Astrocyte (in vitro differentiated cells and primary cell): ENCODE measurements around the gene DCT. TPM values are rescaled to one million over a fixed set of nuclear protein-coding genes. Genes with fewer than 3 reads are reported as not detected.
A peak's percentile ranks its signal among the peaks of the same experiment; 100 is the strongest.

Source experiments
- DNase-seq: peaks from one replicate; pipeline ENCODE4 v3.0.0-alpha.2; 2010; ENCODE audit warnings: low read depth
- FAIRE-seq: peaks from 2 replicates; lab custom pipeline; 2011; peaks lifted over from hg19 to GRCh38; lab: Jason Lieb, UNC
- H2AFZ ChIP-seq: 2 replicates; pipeline ENCODE4 v1.6.0; 2012; ENCODE audit warnings: low read depth, low read length, inconsistent platforms
- H3K27ac ChIP-seq: 2 replicates; pipeline ENCODE4 v1.5.1; 2011; ENCODE audit warnings: low read depth, low read length, inconsistent platforms
- H3K27me3 ChIP-seq: 2 replicates; pipeline ENCODE4 v1.6.0; 2011; ENCODE audit warnings: low read length, inconsistent platforms; ENCODE audit not compliant: insufficient read depth
- H3K36me3 ChIP-seq: 2 replicates; pipeline ENCODE4 v1.5.1; 2011; ENCODE audit warnings: low read length, inconsistent platforms; ENCODE audit not compliant: insufficient read depth
- H3K4me1 ChIP-seq: 2 replicates; pipeline ENCODE4 v1.5.1; 2011; ENCODE audit warnings: low read length, inconsistent platforms; ENCODE audit not compliant: insufficient read depth
- H3K4me2 ChIP-seq: 2 replicates; pipeline ENCODE4 v1.6.0; 2012; ENCODE audit warnings: low read length, inconsistent platforms
- H3K4me3 ChIP-seq: 2 replicates; pipeline ENCODE4 v1.5.1; 2011; ENCODE audit warnings: low read depth, mild to moderate bottlenecking, low read length, inconsistent platforms; ENCODE audit not compliant: insufficient read depth
- H3K79me2 ChIP-seq: 2 replicates; pipeline ENCODE4 v1.6.0; 2012; ENCODE audit warnings: mild to moderate bottlenecking, low read length, inconsistent platforms; ENCODE audit not compliant: insufficient read depth
- H3K9ac ChIP-seq: 2 replicates; pipeline ENCODE4 v1.6.0; 2012; ENCODE audit warnings: mild to moderate bottlenecking, low read length, inconsistent platforms
- H3K9me3 ChIP-seq: 2 replicates; pipeline ENCODE4 v1.5.1; 2012; ENCODE audit warnings: low read depth, mild to moderate bottlenecking, low read length, inconsistent platforms; ENCODE audit not compliant: insufficient read depth
- H4K20me1 ChIP-seq: 2 replicates; pipeline ENCODE4 v1.6.0; 2012; ENCODE audit warnings: low read length, inconsistent platforms; ENCODE audit not compliant: insufficient read depth
- H3K27ac Mint-ChIP-seq: one replicate; pipeline ENCODE4 v1.8.0; 2021; ENCODE audit warnings: mild to moderate bottlenecking, mixed read lengths; ENCODE audit not compliant: unreplicated experiment
- H3K27me3 Mint-ChIP-seq: one replicate; pipeline ENCODE4 v1.8.0; 2021; ENCODE audit warnings: low read depth, mixed read lengths; ENCODE audit not compliant: unreplicated experiment
- H3K36me3 Mint-ChIP-seq: one replicate; pipeline ENCODE4 v1.8.0; 2021; ENCODE audit warnings: low read depth, mixed read lengths; ENCODE audit not compliant: unreplicated experiment
- H3K4me1 Mint-ChIP-seq: one replicate; pipeline ENCODE4 v1.8.0; 2021; ENCODE audit warnings: low read depth, mixed read lengths; ENCODE audit not compliant: unreplicated experiment
- H3K4me3 Mint-ChIP-seq: one replicate; pipeline ENCODE4 v1.8.0; 2021; ENCODE audit warnings: mild to moderate bottlenecking, moderate library complexity, mixed read lengths; ENCODE audit not compliant: unreplicated experiment
- H3K9me3 Mint-ChIP-seq: one replicate; pipeline ENCODE4 v1.8.0; 2021; ENCODE audit warnings: mild to moderate bottlenecking, mixed read lengths; ENCODE audit not compliant: unreplicated experiment
- CTCF ChIP-seq: IDR thresholded peaks from 2 replicates; pipeline ENCODE4 v1.5.1; 2011; ENCODE audit warnings: low read depth, mild to moderate bottlenecking, inconsistent platforms, low read length, moderate library complexity; ENCODE audit not compliant: insufficient read depth
- EZH2 ChIP-seq: IDR thresholded peaks from 2 replicates; pipeline ENCODE4 v1.6.1; 2012; ENCODE audit warnings: mild to moderate bottlenecking, low read length, inconsistent platforms; ENCODE audit not compliant: insufficient read depth
- total RNA-seq: library from RNA; stranded (reverse); gene quantifications from 2 replicates; pipeline ENCODE4 v1.2.1, GENCODE V29; 2021

DCT gene
- total RNA-seq, 1 donor from 2014 or later, result 0.05 TPM

GRCh38 chr13:94419925-94420305 is 59.6 kb downstream of the DCT start:
- H3K36me3 ChIP-seq, result no peaks in the 10 kb centered on the region
- DNase-seq, result no peak
- H3K27ac Mint-ChIP-seq, result no peak overlapping the region
- H3K4me2 ChIP-seq, result no peak overlapping the region
- FAIRE-seq, result no peak
- H3K36me3 Mint-ChIP-seq, result peaks cover 1% of the 10 kb centered on the region
- H2AFZ ChIP-seq, result no peak overlapping the region
- H3K27me3 Mint-ChIP-seq, result no peaks in the 10 kb centered on the region
- H3K9me3 ChIP-seq, result no peaks in the 10 kb centered on the region
- no peaks in the 10 kb centered on the region for H3K4me1 Mint-ChIP-seq
- H4K20me1 ChIP-seq, result no peaks in the 10 kb centered on the region
- no peaks in the 10 kb centered on the region for H3K4me1 ChIP-seq
- no peak overlapping the region for H3K4me3 Mint-ChIP-seq
- peaks cover 9% of the 10 kb centered on the region for H3K9me3 Mint-ChIP-seq
- no peaks in the 10 kb centered on the region for H3K27me3 ChIP-seq
- H3K9ac ChIP-seq, result no peak overlapping the region
- H3K79me2 ChIP-seq, result no peaks in the 10 kb centered on the region
- H3K27ac ChIP-seq, result no peak overlapping the region
- H3K4me3 ChIP-seq, result no peak overlapping the region
- TF ChIP-seq CTCF (no peak), EZH2 (no peak)

GRCh38 chr13:94419304-94419924 is 60.1 kb downstream of the DCT start:
- peaks cover 9% of the 10 kb centered on the region for H3K9me3 Mint-ChIP-seq
- FAIRE-seq (no peak), DNase-seq (peak; percentile 65)
- H3K27me3 Mint-ChIP-seq, result no peaks in the 10 kb centered on the region
- no peaks in the 10 kb centered on the region for H3K4me1 Mint-ChIP-seq
- Histone ChIP-seq H3K4me2 (no peak overlapping the region), H3K36me3 (no peaks in the 10 kb centered on the region), H3K4me1 (no peaks in the 10 kb centered on the region), H3K27me3 (no peaks in the 10 kb centered on the region), H3K4me3 (no peak overlapping the region), H3K27ac (no peak overlapping the region), H2AFZ (no peak overlapping the region), H3K9me3 (no peaks in the 10 kb centered on the region), H3K79me2 (no peaks in the 10 kb centered on the region), H3K9ac (no peak overlapping the region), H4K20me1 (no peaks in the 10 kb centered on the region)
- H3K27ac Mint-ChIP-seq, result no peak overlapping the region
- TF ChIP-seq CTCF, result no peak
- no peak for TF ChIP-seq EZH2
- no peak overlapping the region for H3K4me3 Mint-ChIP-seq
- peaks cover 1% of the 10 kb centered on the region for H3K36me3 Mint-ChIP-seq

GRCh38 chr13:94417294-94417693 is 62.2 kb downstream of the DCT start:
- no peaks in the 10 kb centered on the region for H3K36me3 Mint-ChIP-seq
- no peak for FAIRE-seq
- H3K27ac Mint-ChIP-seq, result no peak overlapping the region
- Histone ChIP-seq H3K4me3 (no peak overlapping the region), H3K27me3 (no peaks in the 10 kb centered on the region), H3K27ac (no peak overlapping the region), H3K4me1 (no peaks in the 10 kb centered on the region), H4K20me1 (no peaks in the 10 kb centered on the region), H3K36me3 (no peaks in the 10 kb centered on the region), H3K79me2 (no peaks in the 10 kb centered on the region), H3K4me2 (no peak overlapping the region), H3K9me3 (no peaks in the 10 kb centered on the region), H3K9ac (no peak overlapping the region), H2AFZ (no peak overlapping the region)
- no peak overlapping the region for H3K4me3 Mint-ChIP-seq
- DNase-seq, result no peak
- peaks cover 5% of the 10 kb centered on the region for H3K9me3 Mint-ChIP-seq
- TF ChIP-seq CTCF, result no peak
- TF ChIP-seq EZH2, result no peak
- H3K4me1 Mint-ChIP-seq, result no peaks in the 10 kb centered on the region
- H3K27me3 Mint-ChIP-seq, result no peaks in the 10 kb centered on the region
